H9 (cell line): ENCODE results near the gene IFT122. TPM values are rescaled to one million over a fixed set of nuclear protein-coding genes. Genes with fewer than 3 reads are reported as not detected.

Experiments
- DNase-seq: peaks from one replicate; pipeline ENCODE4 v3.0.0-alpha.2; 2017
- H2AFZ ChIP-seq: one replicate; pipeline ENCODE4 v1.6.1; 2013; ENCODE audit warnings: mild to moderate bottlenecking, low read length, control low read depth, moderate library complexity
- H2AK5ac ChIP-seq: 2 replicates; pipeline ENCODE4 v1.6.1; 2013; ENCODE audit warnings: low read length, control low read depth, mixed read lengths; ENCODE audit not compliant: insufficient read length
- H2BK120ac ChIP-seq: one replicate; pipeline ENCODE4 v1.6.1; 2013; ENCODE audit warnings: low read depth, mild to moderate bottlenecking, low read length, control low read depth, inconsistent platforms; ENCODE audit not compliant: poor library complexity, severe bottlenecking
- H2BK12ac ChIP-seq: 2 replicates; pipeline ENCODE4 v1.6.1; 2013; ENCODE audit warnings: low read length, control low read depth, mixed read lengths, low read depth; ENCODE audit not compliant: insufficient read length
- H2BK15ac ChIP-seq: 2 replicates; pipeline ENCODE4 v1.6.1; 2013; ENCODE audit warnings: low read depth, low read length, control low read depth
- H2BK20ac ChIP-seq: one replicate; pipeline ENCODE4 v1.6.1; 2013; ENCODE audit warnings: low read depth, mild to moderate bottlenecking, low read length, control low read depth, inconsistent platforms; ENCODE audit not compliant: poor library complexity, severe bottlenecking
- H2BK5ac ChIP-seq: 2 replicates; pipeline ENCODE4 v1.6.1; 2013; ENCODE audit warnings: low read length, control low read depth, mixed read lengths; ENCODE audit not compliant: insufficient read length
- H3K14ac ChIP-seq: 2 replicates; pipeline ENCODE4 v1.6.1; 2013; ENCODE audit warnings: low read length, control low read depth; ENCODE audit not compliant: insufficient read depth
- H3K18ac ChIP-seq: 2 replicates; pipeline ENCODE4 v1.6.1; 2013; ENCODE audit warnings: low read depth, mild to moderate bottlenecking, mixed read lengths, low read length, control low read depth; ENCODE audit not compliant: insufficient read length
- H3K23ac ChIP-seq: 2 replicates; pipeline ENCODE4 v1.6.1; 2013; ENCODE audit warnings: low read length, control low read depth, mixed read lengths, low read depth; ENCODE audit not compliant: insufficient read length
- H3K23me2 ChIP-seq: 2 replicates; pipeline ENCODE4 v1.6.1; 2013; ENCODE audit warnings: low read depth, mild to moderate bottlenecking, mixed read lengths, low read length, control low read depth; ENCODE audit not compliant: insufficient read length, poor library complexity, severe bottlenecking
- H3K27ac ChIP-seq: 2 replicates; pipeline ENCODE4 v1.5.1; 2013; ENCODE audit warnings: low read length, control low read depth, mixed read lengths, low read depth; ENCODE audit not compliant: insufficient read length
- H3K27me3 ChIP-seq: 2 replicates; pipeline ENCODE4 v1.6.1; 2013; ENCODE audit warnings: low read length, control low read depth, inconsistent platforms; ENCODE audit not compliant: insufficient read depth
- H3K4ac ChIP-seq: 2 replicates; pipeline ENCODE4 v1.6.1; 2013; ENCODE audit warnings: low read depth, mild to moderate bottlenecking, control low read depth, inconsistent platforms, low read length, moderate library complexity
- H3K4me1 ChIP-seq: 2 replicates; pipeline ENCODE4 v1.6.1; 2013; ENCODE audit warnings: low read length, control low read depth, inconsistent platforms; ENCODE audit not compliant: insufficient read depth
- H3K4me2 ChIP-seq: 2 replicates; pipeline ENCODE4 v1.6.1; 2013; ENCODE audit warnings: low read length, control low read depth, mixed read lengths; ENCODE audit not compliant: insufficient read length, insufficient read depth
- H3K56ac ChIP-seq: 2 replicates; pipeline ENCODE4 v1.6.1; 2013; ENCODE audit warnings: low read depth, mild to moderate bottlenecking, mixed read lengths, low read length, control low read depth; ENCODE audit not compliant: insufficient read length
- H3K79me1 ChIP-seq: 2 replicates; pipeline ENCODE4 v1.6.1; 2013; ENCODE audit warnings: low read depth, mild to moderate bottlenecking, moderate library complexity, low read length, control low read depth, inconsistent platforms; ENCODE audit not compliant: insufficient read depth, poor library complexity, severe bottlenecking
- H3K79me2 ChIP-seq: 2 replicates; pipeline ENCODE4 v1.6.1; 2013; ENCODE audit warnings: low read length, control low read depth, inconsistent platforms; ENCODE audit not compliant: insufficient read depth
- H3K9ac ChIP-seq: 2 replicates; pipeline ENCODE4 v1.6.1; 2013; ENCODE audit warnings: low read length, control low read depth, mixed read lengths; ENCODE audit not compliant: insufficient read length; ENCODE audit errors: extremely low read depth
- H3K9me3 ChIP-seq: one replicate; pipeline ENCODE4 v1.6.1; 2013; ENCODE audit warnings: low read depth, low read length, inconsistent platforms; ENCODE audit not compliant: control insufficient read depth
- H3T11ph ChIP-seq: one replicate; pipeline ENCODE4 v1.6.1; 2013; ENCODE audit warnings: mild to moderate bottlenecking, low read length, control low read depth, inconsistent platforms
- H4K20me1 ChIP-seq: one replicate; pipeline ENCODE4 v1.6.1; 2013; ENCODE audit not compliant: control insufficient read depth, insufficient read length, insufficient read depth
- H4K5ac ChIP-seq: 2 replicates; pipeline ENCODE4 v1.6.1; 2013; ENCODE audit warnings: low read depth, mild to moderate bottlenecking, mixed read lengths, low read length, control low read depth; ENCODE audit not compliant: insufficient read length
- H4K8ac ChIP-seq: replicated peaks from 2 replicates; pipeline ENCODE4 v1.6.1; 2013; ENCODE audit warnings: low read length, control low read depth, mixed read lengths, low read depth; ENCODE audit not compliant: insufficient read length
- H4K91ac ChIP-seq: 2 replicates; pipeline ENCODE4 v1.6.1; 2013; ENCODE audit warnings: low read depth, mild to moderate bottlenecking, moderate library complexity, mixed read lengths, low read length, control low read depth; ENCODE audit not compliant: insufficient read length
- H3K27ac Mint-ChIP-seq, 3 experiments: 2 replicates in 2 of 3; 3 replicates in 1 of 3; pipeline ENCODE4 v1.8.0; 2020 to 2021; ENCODE audit warnings: mixed read lengths in 3 of 3, mild to moderate bottlenecking in 1 of 3, moderate library complexity in 1 of 3
- H3K27me3 Mint-ChIP-seq: 2 replicates; pipeline ENCODE4 v1.8.0; 2021; ENCODE audit warnings: low read depth, mild to moderate bottlenecking, moderate library complexity, mixed read lengths
- H3K36me3 Mint-ChIP-seq, 3 experiments: 2 replicates in 2 of 3; 3 replicates in 1 of 3; pipeline ENCODE4 v1.8.0; 2020 to 2021; ENCODE audit warnings: low read depth in 3 of 3, mixed read lengths in 3 of 3; ENCODE audit not compliant: insufficient read depth in 1 of 3
- H3K4me1 Mint-ChIP-seq, 2 experiments: 2 replicates each; pipeline ENCODE4 v1.8.0; 2020; ENCODE audit warnings: mixed read lengths in 2 of 2
- H3K4me3 Mint-ChIP-seq, 2 experiments: 2 replicates in 1 of 2; 3 replicates in 1 of 2; pipeline ENCODE4 v1.8.0; 2020 to 2021; ENCODE audit warnings: mild to moderate bottlenecking in 2 of 2, mixed read lengths in 2 of 2, moderate library complexity in 1 of 2
- H3K9me3 Mint-ChIP-seq, 2 experiments: 2 replicates in 1 of 2; 3 replicates in 1 of 2; pipeline ENCODE4 v1.8.0; 2020; ENCODE audit warnings: mild to moderate bottlenecking in 2 of 2, mixed read lengths in 2 of 2, moderate library complexity in 1 of 2
- total RNA-seq: library from RNA; stranded (reverse); gene quantifications from 2 replicates; pipeline ENCODE4 v1.2.1, GENCODE V29; 2021
- TF ChIP-seq, protein P1 (sequence below): fragments of 200-600 bp; sonication (generic); conservative IDR thresholded peaks from 3 replicates; pipeline ENCODE4 v1.8.0; 2021; ENCODE audit warnings: antibody characterized with exemption, mild to moderate bottlenecking

Gene IFT122
- total RNA-seq, 1 experiment from 2014 or later, result 19.3 TPM

DNA sequence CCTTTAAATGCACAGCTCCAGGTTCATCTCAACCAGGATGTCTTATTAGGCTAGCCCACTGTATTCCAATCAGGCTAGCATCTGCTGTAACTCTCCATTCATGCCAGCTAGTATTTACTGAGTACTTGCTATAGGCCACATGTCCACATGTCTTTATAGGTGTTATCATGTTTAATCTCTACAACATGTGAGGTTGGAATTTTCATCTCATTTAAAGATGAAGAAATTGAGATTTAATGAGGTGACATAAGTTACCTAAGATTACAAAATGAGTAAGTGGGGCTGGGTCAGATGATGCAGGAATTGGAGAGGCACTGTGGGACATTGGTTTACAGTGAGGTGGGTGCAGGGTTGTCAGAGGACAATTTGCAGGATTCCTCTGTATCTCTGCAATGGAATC, 2.9 kb downstream of the IFT122 start:
- no peak overlapping the region for H3K56ac ChIP-seq
- H3K4me1 Mint-ChIP-seq, result peaks cover 41% of the 10 kb centered on the region in 2 experiments
- H3K9me3 Mint-ChIP-seq, result no peaks in the 10 kb centered on the region
- no peak overlapping the region for H3K4ac ChIP-seq
- H3T11ph ChIP-seq, result no peak overlapping the region
- peaks cover 0 to 10% (median 5%) of the 10 kb centered on the region in 3 experiments; a peak in 6 of 7 replicates for H3K36me3 Mint-ChIP-seq
- H2AK5ac ChIP-seq, result no peak overlapping the region
- H2BK12ac ChIP-seq, result no peak overlapping the region
- no peaks in the 10 kb centered on the region for H4K20me1 ChIP-seq
- H2BK120ac ChIP-seq, result no peak overlapping the region
- no peak overlapping the region for H2AFZ ChIP-seq
- TF ChIP-seq, protein P1, sequence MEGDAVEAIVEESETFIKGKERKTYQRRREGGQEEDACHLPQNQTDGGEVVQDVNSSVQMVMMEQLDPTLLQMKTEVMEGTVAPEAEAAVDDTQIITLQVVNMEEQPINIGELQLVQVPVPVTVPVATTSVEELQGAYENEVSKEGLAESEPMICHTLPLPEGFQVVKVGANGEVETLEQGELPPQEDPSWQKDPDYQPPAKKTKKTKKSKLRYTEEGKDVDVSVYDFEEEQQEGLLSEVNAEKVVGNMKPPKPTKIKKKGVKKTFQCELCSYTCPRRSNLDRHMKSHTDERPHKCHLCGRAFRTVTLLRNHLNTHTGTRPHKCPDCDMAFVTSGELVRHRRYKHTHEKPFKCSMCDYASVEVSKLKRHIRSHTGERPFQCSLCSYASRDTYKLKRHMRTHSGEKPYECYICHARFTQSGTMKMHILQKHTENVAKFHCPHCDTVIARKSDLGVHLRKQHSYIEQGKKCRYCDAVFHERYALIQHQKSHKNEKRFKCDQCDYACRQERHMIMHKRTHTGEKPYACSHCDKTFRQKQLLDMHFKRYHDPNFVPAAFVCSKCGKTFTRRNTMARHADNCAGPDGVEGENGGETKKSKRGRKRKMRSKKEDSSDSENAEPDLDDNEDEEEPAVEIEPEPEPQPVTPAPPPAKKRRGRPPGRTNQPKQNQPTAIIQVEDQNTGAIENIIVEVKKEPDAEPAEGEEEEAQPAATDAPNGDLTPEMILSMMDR, result no peak
- H4K5ac ChIP-seq, result no peak overlapping the region
- H3K9me3 ChIP-seq, result no peaks in the 10 kb centered on the region
- no peak overlapping the region for H3K9ac ChIP-seq
- no peak overlapping the region for H3K23ac ChIP-seq
- H3K27ac ChIP-seq, result no peak overlapping the region
- H2BK5ac ChIP-seq, result no peak overlapping the region
- no peak overlapping the region for H3K4me2 ChIP-seq
- H3K18ac ChIP-seq, result no peak overlapping the region
- no peaks in the 10 kb centered on the region for H3K79me1 ChIP-seq
- no peaks in the 10 kb centered on the region for H3K27me3 ChIP-seq
- no peaks in the 10 kb centered on the region for H3K27me3 Mint-ChIP-seq
- no peak for DNase-seq
- no peak overlapping the region for H3K14ac ChIP-seq
- H3K27ac Mint-ChIP-seq, result peak overlapping the region in 1 of 3 experiments; percentile 28; a peak in 2 of 7 replicates
- peaks cover 4% of the 10 kb centered on the region; the same call in 1 of the 2 replicates for H3K4me1 ChIP-seq
- H4K8ac ChIP-seq, result no peak overlapping the region
- H2BK20ac ChIP-seq, result no peak overlapping the region
- no peak overlapping the region for H2BK15ac ChIP-seq
- H3K79me2 ChIP-seq, result peaks cover 2% of the 10 kb centered on the region; the same call in 1 of the 2 replicates
- peak overlapping the region in 1 of 2 experiments; percentile 7; a peak in 1 of 5 replicates for H3K4me3 Mint-ChIP-seq
- H3K23me2 ChIP-seq, result peaks cover 7% of the 10 kb centered on the region
- H4K91ac ChIP-seq, result no peak overlapping the region
